Stimulated activated naive CD8-positive, alpha-beta T cell treated with anti-CD3 and anti-CD28 coated beads, Interleukin-15, Interleukin-2, amounts not matched to agents 100 U/mL and 50 U/mL, for 24 hours (primary cell): ENCODE measurements around the gene GFM2.
"Not testable (repeated sequence)": the region's sequence is repeated elsewhere in the genome, so short reads cannot be mapped to it uniquely, and the experiment has no call there.

Experiments
- ATAC-seq: fragments of 150-1000 bp; cut with Tn5 transposase; one replicate; pipeline ENCODE4 v1.10.0; 2021
- DNase-seq: peaks from one replicate; pipeline ENCODE4 v3.0.0; 2021

GFM2 gene

GRCh38 chr5:74717596-74717995 is 49.3 kb downstream of the GFM2 start:
- DNase-seq, result no peak

GRCh38 chr5:74693191-74693590 is 73.7 kb downstream of the GFM2 start:
- DNase-seq (no peak), ATAC-seq (no peak)

More at GRCh38 chr5:74717596-74717995, 49.3 kb downstream of the GFM2 start:
- ATAC-seq, result no peak

- no peak for DNase-seq
Measured at GRCh38 chr5:74686962-74687751, 79.8 kb downstream of the GFM2 start.

GRCh38 chr5:74685979-74686631 is 80.8 kb downstream of the GFM2 start:
- peak; percentile 19 for ATAC-seq
- peak; percentile 8 for DNase-seq

More at GRCh38 chr5:74686962-74687751, 79.8 kb downstream of the GFM2 start:
- no peak for ATAC-seq

DNA sequence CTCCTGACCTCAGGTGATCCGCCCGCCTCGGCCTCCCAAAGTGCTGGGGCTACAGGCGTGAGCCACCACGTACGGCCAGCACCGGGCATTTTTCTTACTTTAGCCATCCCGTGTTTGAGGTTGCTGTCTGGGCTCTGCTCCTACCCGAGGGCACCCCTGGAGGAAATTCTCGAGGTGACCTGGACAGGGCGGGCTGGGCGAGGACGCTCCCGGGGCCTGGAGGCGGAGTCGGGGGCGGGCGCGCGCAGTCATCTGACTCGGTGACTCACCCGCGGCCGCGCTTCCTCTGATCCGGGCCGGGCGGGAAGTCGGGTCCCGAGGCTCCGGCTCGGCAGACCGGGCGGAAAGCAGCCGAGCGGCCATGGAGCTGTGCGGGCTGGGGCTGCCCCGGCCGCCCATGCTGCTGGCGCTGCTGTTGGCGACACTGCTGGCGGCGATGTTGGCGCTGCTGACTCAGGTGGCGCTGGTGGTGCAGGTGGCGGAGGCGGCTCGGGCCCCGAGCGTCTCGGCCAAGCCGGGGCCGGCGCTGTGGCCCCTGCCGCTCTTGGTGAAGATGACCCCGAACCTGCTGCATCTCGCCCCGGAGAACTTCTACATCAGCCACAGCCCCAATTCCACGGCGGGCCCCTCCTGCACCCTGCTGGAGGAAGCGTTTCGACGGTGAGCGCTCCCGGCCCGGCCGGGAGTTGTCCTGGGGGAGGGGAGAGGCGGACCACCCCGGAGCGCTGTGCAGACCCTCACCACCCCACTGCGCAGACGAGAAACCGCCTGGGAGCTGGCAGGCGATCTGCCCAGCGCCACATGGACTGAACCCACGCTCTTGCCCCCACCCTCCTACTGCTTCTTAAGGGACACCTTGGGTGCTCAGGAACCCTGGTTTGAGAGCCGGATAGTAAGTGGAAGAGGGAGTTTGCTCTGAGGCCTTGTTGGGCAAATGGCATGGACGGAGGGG is 81.7 kb downstream of the GFM2 start, which contains the start of gene HEXB:
Gene HEXB, plus strand, starts transcription at position 334 of the 952 bp plus-strand sequence. Its CDS starts 28 bp downstream, at position 362.
- DNase-seq (peak; percentile 91), ATAC-seq (peak; percentile 95)

GRCh38 chr5:74679966-74680365 is 87.0 kb downstream of the GFM2 start:
- ATAC-seq (no peak), DNase-seq (no peak)

- ATAC-seq, DNase-seq: not testable (repeated sequence)
Measured at GRCh38 chr5:74679300-74679699, 87.6 kb downstream of the GFM2 start.

DNA sequence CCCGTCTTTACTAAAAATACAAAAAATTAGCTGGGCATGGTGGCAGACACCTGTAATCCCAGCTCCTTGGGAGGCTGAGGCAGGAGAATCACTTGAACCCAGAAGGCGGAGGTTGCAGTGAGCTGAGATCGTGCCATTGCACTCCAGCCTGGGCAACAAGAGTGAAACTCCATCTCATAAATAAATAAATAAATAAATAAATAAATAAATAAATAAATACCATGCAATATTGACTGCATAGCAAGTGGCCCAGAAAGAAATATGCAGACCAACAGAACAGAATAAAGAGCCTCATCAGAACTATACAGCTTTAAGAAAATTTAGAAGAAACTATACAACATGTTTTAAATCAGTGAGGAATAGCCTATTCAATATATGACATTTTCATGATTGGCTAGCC is 88.8 kb downstream of the GFM2 start:
- not testable (repeated sequence) for DNase-seq, ATAC-seq

DNA sequence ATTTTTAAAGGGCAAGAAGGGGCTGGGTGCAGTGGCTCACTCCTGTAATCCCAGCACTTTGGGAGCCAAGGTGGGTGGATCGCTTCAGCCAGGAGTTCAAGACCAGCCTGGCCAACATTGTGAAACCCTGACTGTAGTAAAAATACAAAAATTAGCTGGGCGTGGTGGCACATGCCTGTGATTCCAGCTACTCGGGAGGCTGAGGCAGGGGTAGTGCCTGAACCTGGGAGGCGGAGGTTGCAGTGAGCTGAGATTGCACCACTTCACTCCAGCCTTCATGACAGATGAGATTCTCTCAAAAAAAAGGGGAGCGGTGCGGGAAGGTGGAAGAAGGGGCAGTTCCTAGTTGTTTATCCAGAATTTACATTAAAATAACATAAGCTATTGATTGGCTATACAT is 90.5 kb downstream of the GFM2 start:
- not testable (repeated sequence) for ATAC-seq

DNA sequence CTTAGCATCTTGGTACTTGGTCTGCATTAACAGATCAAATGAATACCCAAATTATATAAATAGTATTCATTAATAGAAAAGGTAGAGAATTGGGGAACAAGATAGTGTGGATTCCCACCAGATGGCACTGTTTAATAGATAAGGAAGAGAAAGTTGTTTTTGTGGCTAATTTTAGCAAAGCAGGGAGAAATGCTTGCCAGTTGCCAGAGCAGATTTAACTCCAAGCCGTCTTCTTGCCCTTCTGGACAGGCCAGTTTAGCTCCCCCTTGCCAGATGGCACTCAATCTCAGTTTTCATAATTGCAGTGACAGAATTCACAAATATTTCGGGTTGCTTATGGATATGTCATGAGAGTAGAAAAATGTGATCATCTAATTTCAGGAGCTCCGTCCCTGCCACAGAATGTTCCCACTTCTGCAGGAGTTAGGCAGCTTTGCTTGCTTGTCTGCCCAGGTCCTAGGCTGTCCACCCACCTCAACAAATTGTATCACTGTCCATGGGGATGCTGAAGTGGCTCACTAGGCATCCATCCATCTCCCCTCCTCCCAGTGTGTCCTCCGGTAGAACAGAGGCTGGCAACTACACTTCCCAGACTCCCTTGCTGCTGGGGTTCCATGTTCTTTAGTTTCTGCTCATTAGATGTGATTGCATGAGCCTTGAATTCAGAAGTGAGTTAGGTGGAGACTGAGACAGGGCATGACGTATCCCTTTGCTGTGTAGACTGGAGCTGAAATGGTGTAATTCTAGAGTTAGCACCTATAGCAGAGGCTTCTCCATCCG is 93.7 kb downstream of the GFM2 start:
- DNase-seq (no peak), ATAC-seq (no peak)

More for the DNA sequence above, 90.5 kb downstream of the GFM2 start:
- DNase-seq, result not testable (repeated sequence)

DNA sequence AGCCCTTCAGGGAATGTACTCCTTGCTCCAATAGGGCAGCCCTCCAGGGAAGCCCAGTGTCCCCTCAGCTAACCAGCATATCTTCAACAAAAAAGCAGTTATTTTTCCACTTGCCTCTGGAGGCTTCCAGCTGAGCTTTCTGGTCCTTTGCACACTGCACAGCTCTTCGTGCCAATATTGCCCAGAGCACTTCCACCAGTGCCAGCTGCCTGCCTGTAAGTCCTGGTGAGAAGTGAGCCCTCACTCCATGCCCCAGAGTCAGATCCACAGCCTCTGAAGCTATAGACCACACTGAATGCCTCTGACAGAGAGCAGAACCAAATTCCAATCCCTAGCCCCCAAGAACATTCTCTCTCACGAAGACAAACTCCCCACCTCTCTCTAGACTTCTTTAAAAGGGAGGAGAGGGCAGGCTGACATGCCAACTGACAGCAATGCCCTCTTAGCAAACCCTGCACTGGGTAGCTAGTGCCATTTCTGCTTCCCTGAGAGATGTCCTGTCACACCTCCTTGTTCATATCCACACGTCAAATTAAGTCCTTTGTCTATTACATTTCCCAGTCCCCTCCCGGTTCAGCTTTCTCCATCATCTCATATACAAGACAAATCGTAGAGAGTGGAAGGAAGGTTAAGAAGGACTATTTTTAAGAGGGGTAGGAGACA is 94.6 kb downstream of the GFM2 start:
- peak; percentile 28 for ATAC-seq
- DNase-seq, result no peak
